ENCODE measurements around the gene LDLRAD4.

Gene LDLRAD4

DNA sequence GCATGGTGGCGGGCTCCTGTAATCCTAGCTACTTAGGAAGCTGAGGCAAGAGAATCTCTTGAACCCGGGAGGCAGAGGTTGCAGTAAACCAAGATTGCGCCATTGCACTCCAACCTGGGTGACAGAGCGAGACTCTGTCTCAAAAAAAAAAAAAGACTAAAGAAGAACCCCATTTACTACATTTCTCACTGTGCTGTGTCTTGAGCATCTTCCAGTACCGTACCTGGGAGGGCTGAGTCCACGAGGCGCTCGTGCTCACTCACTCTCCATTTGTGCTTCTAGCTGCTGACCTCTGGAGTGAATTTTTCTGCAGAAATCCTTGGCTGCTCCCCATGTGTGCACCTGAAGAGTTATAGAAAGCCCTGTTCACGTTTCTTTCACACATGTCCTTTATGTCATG, 204.8 kb downstream of the LDLRAD4 start:
- no peak overlapping the region for H3K4me3 ChIP-seq (ENCODE audit: low read depth in 1 of 5, low read length in 5 of 5)
- H3K4me1 ChIP-seq (ENCODE audit: control insufficient read depth in 5 of 5, insufficient read depth in 5 of 5, low read length in 5 of 5), result peaks cover under 1 to 30% (median 14%) of the 10 kb centered on the region in 5 donors
- no peak overlapping the region for H3K9ac ChIP-seq (ENCODE audit: low read length in 5 of 5)
- H3K36me3 ChIP-seq (ENCODE audit: control insufficient read depth in 5 of 5, insufficient read depth in 5 of 5, low read length in 5 of 5), result no peaks in the 10 kb centered on the region
- H3K27me3 ChIP-seq (ENCODE audit: control insufficient read depth in 5 of 5, insufficient read depth in 4 of 5, low read length in 5 of 5), result no peaks in the 10 kb centered on the region
- H3K27ac ChIP-seq (ENCODE audit: low read depth, low read length), result no peak overlapping the region
- no peaks in the 10 kb centered on the region for H3K9me3 ChIP-seq (ENCODE audit: control insufficient read depth in 5 of 5, low read length in 5 of 5)

DNA sequence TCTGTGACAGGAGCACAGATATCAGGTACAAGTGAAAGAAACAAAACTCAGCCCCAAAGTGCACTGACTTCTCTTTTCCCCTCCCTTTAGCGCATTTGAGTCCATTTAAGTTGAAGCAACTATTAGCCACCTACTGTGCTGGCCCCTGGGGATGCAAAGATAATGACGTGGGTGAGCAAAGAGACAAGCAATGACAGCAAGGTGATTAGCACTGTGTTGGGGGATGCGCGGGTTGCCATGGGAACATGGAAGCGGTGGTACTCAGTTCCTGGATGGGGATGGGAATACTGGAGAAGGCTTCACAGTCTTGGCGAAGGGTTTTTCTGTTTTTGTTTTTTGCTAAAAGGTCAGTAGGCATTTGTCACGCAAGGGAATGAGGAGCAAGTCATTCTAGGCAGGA, 205.8 kb downstream of the LDLRAD4 start:
- Histone ChIP-seq H3K27me3 (ENCODE audit: control insufficient read depth in 5 of 5, insufficient read depth in 4 of 5, low read length in 5 of 5) (no peaks in the 10 kb centered on the region), H3K9ac (ENCODE audit: low read length in 5 of 5) (no peak overlapping the region), H3K4me1 (ENCODE audit: control insufficient read depth in 5 of 5, insufficient read depth in 5 of 5, low read length in 5 of 5) (peaks cover 0 to 30% (median 11%) of the 10 kb centered on the region in 5 donors), H3K36me3 (ENCODE audit: control insufficient read depth in 5 of 5, insufficient read depth in 5 of 5, low read length in 5 of 5) (no peaks in the 10 kb centered on the region), H3K4me3 (ENCODE audit: low read depth in 1 of 5, low read length in 5 of 5) (no peak overlapping the region), H3K9me3 (ENCODE audit: control insufficient read depth in 5 of 5, low read length in 5 of 5) (no peaks in the 10 kb centered on the region), H3K27ac (ENCODE audit: low read depth, low read length) (no peak overlapping the region)

DNA sequence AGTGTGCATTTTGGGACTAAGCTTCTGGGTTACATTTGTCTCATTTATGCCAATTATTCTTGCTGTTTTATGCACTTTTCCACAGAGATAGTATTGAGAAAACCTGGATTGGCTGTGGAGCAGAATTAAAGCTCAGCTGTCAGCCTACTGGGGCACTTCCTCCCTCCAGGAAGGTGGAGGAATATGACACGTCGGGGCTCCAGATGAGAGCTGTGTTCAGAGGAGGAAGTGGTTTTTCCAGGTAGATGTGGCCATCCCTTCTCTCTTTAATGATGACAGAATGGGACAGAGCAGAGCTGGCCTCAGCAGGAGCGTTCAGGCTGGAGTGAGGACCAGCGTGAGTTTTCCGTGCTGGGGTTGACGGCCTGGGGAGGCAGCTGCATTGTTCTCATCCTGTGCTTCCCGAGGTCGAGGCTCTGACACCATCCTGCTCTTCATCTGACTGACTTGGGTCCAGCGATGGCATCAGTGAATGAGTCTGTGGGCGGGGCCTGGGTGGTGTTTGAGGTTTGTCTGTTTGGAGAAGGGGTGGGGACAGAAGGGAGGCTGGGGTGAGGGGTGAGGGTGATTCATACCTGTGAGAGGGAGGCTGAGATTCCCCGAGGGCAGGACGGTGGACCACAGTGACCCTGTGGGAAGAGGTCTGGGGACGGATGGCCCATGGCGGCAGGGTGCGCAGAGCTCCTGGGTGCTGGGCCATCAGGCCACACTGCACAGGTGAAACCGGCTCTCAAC, 207.0 kb downstream of the LDLRAD4 start:
- Histone ChIP-seq H3K4me3 (ENCODE audit: low read depth in 1 of 5, low read length in 5 of 5) (no peak overlapping the region), H3K4me1 (ENCODE audit: control insufficient read depth in 5 of 5, insufficient read depth in 5 of 5, low read length in 5 of 5) (peaks cover 0 to 30% (median 11%) of the 10 kb centered on the region in 5 donors), H3K9ac (ENCODE audit: low read length in 5 of 5) (no peak overlapping the region), H3K36me3 (ENCODE audit: control insufficient read depth in 5 of 5, insufficient read depth in 5 of 5, low read length in 5 of 5) (peaks cover 0 to 4% (median 0%) of the 10 kb centered on the region in 5 donors), H3K27me3 (ENCODE audit: control insufficient read depth in 5 of 5, insufficient read depth in 4 of 5, low read length in 5 of 5) (no peaks in the 10 kb centered on the region), H3K9me3 (ENCODE audit: control insufficient read depth in 5 of 5, low read length in 5 of 5) (no peaks in the 10 kb centered on the region), H3K27ac (ENCODE audit: low read depth, low read length) (no peak overlapping the region)

DNA sequence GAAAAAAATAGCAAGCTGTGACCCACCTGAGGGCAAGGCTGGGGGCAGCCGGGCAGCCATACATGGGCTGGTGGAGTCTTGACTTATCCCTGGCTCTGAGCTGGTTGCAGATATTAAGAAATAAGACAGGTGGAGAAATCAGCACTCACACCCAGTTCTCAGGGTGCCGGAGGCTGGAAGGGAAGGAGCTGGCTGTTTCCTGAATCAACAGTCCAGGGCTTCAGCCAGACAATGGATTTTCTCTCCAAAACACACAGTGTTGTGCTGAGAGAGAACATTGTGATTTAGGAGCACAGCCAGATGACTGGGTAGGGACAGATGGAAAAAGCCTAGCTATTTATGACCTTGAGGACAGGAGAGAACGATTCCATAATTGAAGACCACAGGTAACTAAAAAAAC, 208.8 kb downstream of the LDLRAD4 start:
- Histone ChIP-seq H3K36me3 (ENCODE audit: control insufficient read depth in 5 of 5, insufficient read depth in 5 of 5, low read length in 5 of 5) (peaks cover 0 to 6% (median 2%) of the 10 kb centered on the region in 5 donors), H3K9ac (ENCODE audit: low read length in 5 of 5) (no peak overlapping the region), H3K27me3 (ENCODE audit: control insufficient read depth in 5 of 5, insufficient read depth in 4 of 5, low read length in 5 of 5) (no peaks in the 10 kb centered on the region), H3K9me3 (ENCODE audit: control insufficient read depth in 5 of 5, low read length in 5 of 5) (no peaks in the 10 kb centered on the region), H3K4me1 (ENCODE audit: control insufficient read depth in 5 of 5, insufficient read depth in 5 of 5, low read length in 5 of 5) (peaks cover 0 to 13% (median 7%) of the 10 kb centered on the region in 5 donors), H3K27ac (ENCODE audit: low read depth, low read length) (no peak overlapping the region), H3K4me3 (ENCODE audit: low read depth in 1 of 5, low read length in 5 of 5) (no peak overlapping the region)

DNA sequence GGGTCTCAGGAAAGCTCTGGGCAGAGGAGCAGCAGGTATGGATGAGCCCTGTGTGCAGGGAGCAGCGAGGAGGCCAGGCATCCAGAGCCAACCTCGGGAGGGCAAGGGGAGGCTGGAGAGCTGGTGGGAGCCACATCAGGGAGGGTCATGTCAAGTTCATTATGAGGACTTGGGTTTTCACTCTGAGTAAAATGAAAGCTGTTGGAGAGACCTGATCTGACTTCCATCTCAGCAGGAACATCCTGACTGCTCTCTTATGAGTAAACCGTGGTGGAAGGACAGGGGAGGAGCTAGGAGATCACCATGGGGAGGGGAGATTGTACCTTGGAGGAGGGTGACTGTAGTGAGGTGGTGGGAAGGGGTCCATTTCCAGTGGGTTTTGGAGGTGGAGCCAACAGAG, 209.8 kb downstream of the LDLRAD4 start:
- peaks cover 0 to 6% (median 2%) of the 10 kb centered on the region in 5 donors for H3K36me3 ChIP-seq (ENCODE audit: control insufficient read depth in 5 of 5, insufficient read depth in 5 of 5, low read length in 5 of 5)
- no peak overlapping the region for H3K27ac ChIP-seq (ENCODE audit: low read depth, low read length)
- no peak overlapping the region for H3K4me3 ChIP-seq (ENCODE audit: low read depth in 1 of 5, low read length in 5 of 5)
- no peaks in the 10 kb centered on the region for H3K9me3 ChIP-seq (ENCODE audit: control insufficient read depth in 5 of 5, low read length in 5 of 5)
- peaks cover 0 to 8% (median 0%) of the 10 kb centered on the region in 5 donors for H3K4me1 ChIP-seq (ENCODE audit: control insufficient read depth in 5 of 5, insufficient read depth in 5 of 5, low read length in 5 of 5)
- H3K9ac ChIP-seq (ENCODE audit: low read length in 5 of 5), result no peak overlapping the region
- H3K27me3 ChIP-seq (ENCODE audit: control insufficient read depth in 5 of 5, insufficient read depth in 4 of 5, low read length in 5 of 5), result no peaks in the 10 kb centered on the region

DNA sequence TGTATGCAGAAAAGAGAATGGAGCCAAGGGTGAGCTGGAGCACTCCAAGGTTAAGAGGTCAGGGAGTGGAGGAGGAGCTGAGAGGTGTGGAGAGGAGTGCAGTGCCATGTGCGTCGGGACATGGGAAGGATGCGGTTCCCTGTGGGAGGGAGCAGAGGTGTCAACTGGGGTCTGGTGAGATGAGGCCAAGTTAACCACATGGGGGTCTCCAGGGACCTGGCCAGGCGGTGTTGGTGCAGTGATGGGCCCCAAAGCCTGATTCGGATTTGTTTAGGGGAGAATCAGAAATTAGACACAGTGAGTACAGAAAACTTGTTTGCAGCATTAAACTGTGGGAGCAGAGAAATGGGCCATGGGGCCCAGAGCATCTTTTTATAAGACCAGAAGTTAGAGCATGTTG, 210.5 kb downstream of the LDLRAD4 start:
- no peaks in the 10 kb centered on the region for H3K27me3 ChIP-seq (ENCODE audit: control insufficient read depth in 5 of 5, insufficient read depth in 4 of 5, low read length in 5 of 5)
- no peak overlapping the region for H3K27ac ChIP-seq (ENCODE audit: low read depth, low read length)
- H3K4me1 ChIP-seq (ENCODE audit: control insufficient read depth in 5 of 5, insufficient read depth in 5 of 5, low read length in 5 of 5), result peaks cover 0 to 8% (median 0%) of the 10 kb centered on the region in 5 donors
- H3K4me3 ChIP-seq (ENCODE audit: low read depth in 1 of 5, low read length in 5 of 5), result no peak overlapping the region
- H3K9ac ChIP-seq (ENCODE audit: low read length in 5 of 5), result no peak overlapping the region
- H3K36me3 ChIP-seq (ENCODE audit: control insufficient read depth in 5 of 5, insufficient read depth in 5 of 5, low read length in 5 of 5), result peaks cover 0 to 6% (median 2%) of the 10 kb centered on the region in 5 donors
- no peaks in the 10 kb centered on the region for H3K9me3 ChIP-seq (ENCODE audit: control insufficient read depth in 5 of 5, low read length in 5 of 5)

DNA sequence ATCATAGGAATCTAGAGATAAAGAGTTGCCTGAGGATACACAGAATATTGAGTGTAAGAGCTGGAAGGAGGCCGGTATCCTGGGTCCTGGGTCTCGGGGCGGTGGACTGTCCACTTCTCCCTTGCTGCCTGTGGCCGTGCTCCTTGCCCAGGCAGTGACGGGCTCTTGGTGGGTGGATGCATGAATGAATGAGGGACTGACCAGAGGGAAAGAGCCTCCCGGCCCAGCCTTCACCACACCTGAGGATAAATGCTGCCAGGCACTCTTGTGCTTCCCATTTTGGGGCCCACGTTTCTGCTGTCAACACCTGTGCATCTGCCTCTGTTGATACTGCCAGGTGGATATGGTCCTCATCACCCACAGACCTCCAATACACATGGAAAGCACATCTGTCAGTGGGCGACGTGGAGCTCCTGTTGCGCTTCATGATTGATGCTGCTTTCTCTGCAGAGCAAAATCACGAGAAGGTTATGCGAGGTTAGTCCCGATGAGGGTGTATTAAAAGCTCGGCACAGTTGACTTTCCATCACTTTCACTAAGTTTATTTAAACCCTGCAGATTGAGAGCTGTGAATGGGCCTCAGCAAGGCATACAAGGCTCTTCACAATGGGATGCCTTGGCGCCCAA, 211.4 kb downstream of the LDLRAD4 start:
- H3K4me1 ChIP-seq (ENCODE audit: control insufficient read depth in 5 of 5, insufficient read depth in 5 of 5, low read length in 5 of 5), result peaks cover 0 to 8% (median 0%) of the 10 kb centered on the region in 5 donors

DNA sequence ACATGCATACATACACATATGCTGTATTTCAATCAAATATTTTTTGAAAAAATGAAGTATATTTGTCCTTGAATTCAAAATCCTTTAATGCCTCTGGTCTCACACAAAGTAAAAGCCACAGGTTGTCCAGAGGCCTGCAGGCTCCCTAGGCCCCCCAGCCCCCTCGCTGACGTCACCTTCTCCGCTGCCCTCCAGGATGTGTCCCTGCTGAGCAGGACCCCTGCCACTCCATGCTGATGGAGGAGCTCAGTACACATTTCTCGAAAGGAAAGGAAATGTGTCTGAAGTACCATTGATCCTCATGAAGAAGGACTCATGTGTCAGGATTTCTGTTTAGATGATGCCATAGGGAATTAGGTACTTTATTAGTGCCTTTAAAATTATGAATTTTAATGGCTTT, 212.1 kb downstream of the LDLRAD4 start:
- no peak overlapping the region for H3K9ac ChIP-seq (ENCODE audit: low read length in 5 of 5)
- no peaks in the 10 kb centered on the region for H3K9me3 ChIP-seq (ENCODE audit: control insufficient read depth in 5 of 5, low read length in 5 of 5)
- H3K27ac ChIP-seq (ENCODE audit: low read depth, low read length), result no peak overlapping the region
- no peaks in the 10 kb centered on the region for H3K27me3 ChIP-seq (ENCODE audit: control insufficient read depth in 5 of 5, insufficient read depth in 4 of 5, low read length in 5 of 5)
- H3K4me3 ChIP-seq (ENCODE audit: low read depth in 1 of 5, low read length in 5 of 5), result no peak overlapping the region
- peaks cover 0 to 12% (median 0%) of the 10 kb centered on the region in 5 donors for H3K4me1 ChIP-seq (ENCODE audit: control insufficient read depth in 5 of 5, insufficient read depth in 5 of 5, low read length in 5 of 5)
- H3K36me3 ChIP-seq (ENCODE audit: control insufficient read depth in 5 of 5, insufficient read depth in 5 of 5, low read length in 5 of 5), result peaks cover 0 to 6% (median 2%) of the 10 kb centered on the region in 5 donors

More for the DNA sequence above, 211.4 kb downstream of the LDLRAD4 start:
- Histone ChIP-seq H3K27ac (ENCODE audit: low read depth, low read length) (no peak overlapping the region), H3K27me3 (ENCODE audit: control insufficient read depth in 5 of 5, insufficient read depth in 4 of 5, low read length in 5 of 5) (no peaks in the 10 kb centered on the region), H3K4me3 (ENCODE audit: low read depth in 1 of 5, low read length in 5 of 5) (no peak overlapping the region), H3K9me3 (ENCODE audit: control insufficient read depth in 5 of 5, low read length in 5 of 5) (no peaks in the 10 kb centered on the region), H3K36me3 (ENCODE audit: control insufficient read depth in 5 of 5, insufficient read depth in 5 of 5, low read length in 5 of 5) (peaks cover 0 to 6% (median 2%) of the 10 kb centered on the region in 5 donors), H3K9ac (ENCODE audit: low read length in 5 of 5) (no peak overlapping the region)

DNA sequence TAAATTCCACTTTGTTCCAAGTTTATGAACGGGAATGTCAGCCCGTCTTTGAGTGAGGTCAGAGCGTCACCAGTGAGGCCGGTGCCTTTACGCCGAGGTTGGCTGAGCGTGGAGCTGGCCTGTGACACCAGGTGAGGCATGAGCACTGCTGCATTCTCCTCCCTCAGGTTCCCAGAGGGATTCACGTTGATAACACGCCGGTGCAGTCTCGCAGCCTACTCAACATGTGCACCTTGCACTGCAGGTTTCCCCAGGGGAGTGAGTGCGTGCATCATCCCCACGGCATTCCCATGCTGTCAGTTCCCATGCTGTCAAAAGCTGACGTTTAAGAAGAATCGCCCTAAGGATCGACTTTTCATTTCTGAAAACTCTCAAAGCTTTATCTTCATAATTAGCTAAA, 213.3 kb downstream of the LDLRAD4 start:
- H3K4me3 ChIP-seq (ENCODE audit: low read depth in 1 of 5, low read length in 5 of 5), result no peak overlapping the region
- no peaks in the 10 kb centered on the region for H3K9me3 ChIP-seq (ENCODE audit: control insufficient read depth in 5 of 5, low read length in 5 of 5)
- H3K27me3 ChIP-seq (ENCODE audit: control insufficient read depth in 5 of 5, insufficient read depth in 4 of 5, low read length in 5 of 5), result no peaks in the 10 kb centered on the region
- H3K9ac ChIP-seq (ENCODE audit: low read length in 5 of 5), result no peak overlapping the region
- no peak overlapping the region for H3K27ac ChIP-seq (ENCODE audit: low read depth, low read length)
- H3K4me1 ChIP-seq (ENCODE audit: control insufficient read depth in 5 of 5, insufficient read depth in 5 of 5, low read length in 5 of 5), result peaks cover 0 to 14% (median 0%) of the 10 kb centered on the region in 5 donors
- H3K36me3 ChIP-seq (ENCODE audit: control insufficient read depth in 5 of 5, insufficient read depth in 5 of 5, low read length in 5 of 5), result peaks cover 0 to 6% (median 2%) of the 10 kb centered on the region in 5 donors

DNA sequence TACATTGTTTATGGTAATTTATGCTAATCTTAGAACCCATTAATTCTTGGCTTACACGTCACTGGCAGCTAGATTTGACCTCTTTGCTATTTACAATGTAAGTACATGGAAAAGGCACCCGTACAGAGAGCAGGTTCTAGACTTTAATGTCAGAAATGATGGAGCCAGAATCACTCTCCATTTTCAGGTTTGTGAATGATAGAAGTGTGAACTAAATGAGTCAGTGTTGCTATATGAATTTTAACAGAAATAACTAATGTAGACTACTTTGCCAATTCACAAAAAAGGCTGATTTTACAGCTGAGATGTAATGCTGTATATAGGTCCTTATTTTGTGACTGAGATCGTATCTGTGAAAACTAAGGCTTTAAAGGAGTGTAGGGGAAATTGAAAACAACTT, 214.6 kb downstream of the LDLRAD4 start:
- Histone ChIP-seq H3K27me3 (ENCODE audit: control insufficient read depth in 5 of 5, insufficient read depth in 4 of 5, low read length in 5 of 5) (no peaks in the 10 kb centered on the region), H3K9ac (ENCODE audit: low read length in 5 of 5) (no peak overlapping the region), H3K36me3 (ENCODE audit: control insufficient read depth in 5 of 5, insufficient read depth in 5 of 5, low read length in 5 of 5) (peaks cover 0 to 6% (median 2%) of the 10 kb centered on the region in 5 donors), H3K4me1 (ENCODE audit: control insufficient read depth in 5 of 5, insufficient read depth in 5 of 5, low read length in 5 of 5) (peaks cover 0 to 17% (median under 1%) of the 10 kb centered on the region in 5 donors), H3K9me3 (ENCODE audit: control insufficient read depth in 5 of 5, low read length in 5 of 5) (no peaks in the 10 kb centered on the region), H3K27ac (ENCODE audit: low read depth, low read length) (no peak overlapping the region), H3K4me3 (ENCODE audit: low read depth in 1 of 5, low read length in 5 of 5) (no peak overlapping the region)
